DMS 273 treated with DMSO at 0.1 percent for 48 hours (cell line): ENCODE data around the gene PKP1.
A peak's percentile ranks its signal among the peaks of the same experiment; 100 is the strongest.

Experiments used
- DNase-seq: peaks from one replicate; lab custom pipeline; 2025; lab: John Stamatoyannopoulos, UW

The PKP1 gene

GRCh38 chr1:201329801-201330200, 46.5 kb downstream of the PKP1 start:
- DNase-seq = no peak

DNA sequence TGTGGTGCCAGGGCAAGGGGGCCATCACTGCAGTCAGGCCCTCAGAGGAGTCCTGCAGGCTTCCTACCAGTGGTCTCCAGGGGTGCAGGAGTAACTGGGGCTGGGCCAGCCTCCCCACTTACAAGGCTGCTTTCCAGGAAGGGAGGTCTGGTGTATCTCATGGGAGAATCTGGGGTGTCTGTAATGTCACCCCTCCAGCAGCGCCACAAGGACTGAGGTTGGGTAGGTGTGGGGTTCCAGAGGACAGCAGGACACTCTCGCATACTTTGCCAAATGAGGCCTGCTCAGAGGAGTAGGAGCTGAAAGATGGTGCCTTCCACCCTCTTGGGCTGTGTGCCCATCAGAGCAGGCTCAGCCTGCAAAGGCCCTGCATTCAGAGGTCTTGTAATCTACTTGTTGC, 47.2 kb downstream of the PKP1 start:
- no peak for DNase-seq

- no peak for DNase-seq
Measured at GRCh38 chr1:201331166-201331565, 47.9 kb downstream of the PKP1 start.

DNA sequence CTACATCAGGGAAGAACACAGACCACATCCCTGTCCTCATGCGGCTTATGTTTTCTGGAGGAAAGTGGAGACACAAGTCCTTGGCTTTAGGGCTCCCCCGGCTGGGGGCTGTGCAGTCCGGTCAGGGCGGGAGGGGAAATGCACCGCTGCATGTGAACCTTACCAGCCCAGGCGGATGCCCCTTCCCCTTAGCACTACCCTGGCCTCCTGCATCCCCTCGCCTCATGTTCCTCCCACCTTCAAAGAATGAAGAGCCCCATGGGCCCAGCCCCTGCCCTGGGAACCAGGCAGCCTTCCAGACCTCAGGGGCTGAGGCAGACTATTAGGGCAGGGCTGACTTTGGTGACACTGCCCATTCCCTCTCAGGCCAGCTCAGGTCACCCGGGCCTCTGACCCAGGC, 48.7 kb downstream of the PKP1 start:
- DNase-seq = no peak

DNA sequence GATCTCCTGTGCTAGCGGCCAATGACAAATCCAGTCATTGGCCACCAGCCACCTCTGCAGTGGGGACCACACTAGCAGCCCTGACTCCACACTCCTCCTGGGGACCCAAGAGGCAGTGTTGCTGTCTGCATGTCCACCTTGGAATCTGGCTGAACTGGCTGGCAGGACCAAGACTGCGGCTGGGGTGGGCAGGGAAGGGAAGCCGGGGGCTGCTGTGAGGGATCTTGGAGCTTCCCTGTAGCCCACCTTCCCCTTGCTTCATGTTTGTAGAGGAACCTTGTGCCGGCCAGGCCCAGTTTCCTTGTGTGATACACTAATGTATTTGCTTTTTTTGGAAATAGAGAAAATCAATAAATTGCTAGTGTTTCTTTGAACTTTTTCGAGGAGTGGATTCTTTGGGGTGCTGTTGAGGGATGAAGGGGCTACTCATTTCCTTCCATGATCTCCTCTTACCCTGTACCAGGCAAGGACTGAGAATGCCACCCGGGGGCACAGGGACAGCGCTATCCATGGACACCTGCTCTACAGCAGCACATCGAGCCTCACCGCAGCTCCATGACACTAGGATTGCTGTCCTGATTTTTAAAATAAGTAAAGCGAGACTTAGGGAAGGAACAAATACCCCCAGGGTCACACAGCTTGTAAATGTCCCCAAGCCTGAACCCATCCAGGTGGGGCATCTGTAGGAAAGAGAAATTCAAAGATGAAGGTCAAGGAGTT, 49.5 kb downstream of the PKP1 start:
- no peak for DNase-seq

GRCh38 chr1:201334325-201335173, 51.2 kb downstream of the PKP1 start:
- no peak for DNase-seq

DNA sequence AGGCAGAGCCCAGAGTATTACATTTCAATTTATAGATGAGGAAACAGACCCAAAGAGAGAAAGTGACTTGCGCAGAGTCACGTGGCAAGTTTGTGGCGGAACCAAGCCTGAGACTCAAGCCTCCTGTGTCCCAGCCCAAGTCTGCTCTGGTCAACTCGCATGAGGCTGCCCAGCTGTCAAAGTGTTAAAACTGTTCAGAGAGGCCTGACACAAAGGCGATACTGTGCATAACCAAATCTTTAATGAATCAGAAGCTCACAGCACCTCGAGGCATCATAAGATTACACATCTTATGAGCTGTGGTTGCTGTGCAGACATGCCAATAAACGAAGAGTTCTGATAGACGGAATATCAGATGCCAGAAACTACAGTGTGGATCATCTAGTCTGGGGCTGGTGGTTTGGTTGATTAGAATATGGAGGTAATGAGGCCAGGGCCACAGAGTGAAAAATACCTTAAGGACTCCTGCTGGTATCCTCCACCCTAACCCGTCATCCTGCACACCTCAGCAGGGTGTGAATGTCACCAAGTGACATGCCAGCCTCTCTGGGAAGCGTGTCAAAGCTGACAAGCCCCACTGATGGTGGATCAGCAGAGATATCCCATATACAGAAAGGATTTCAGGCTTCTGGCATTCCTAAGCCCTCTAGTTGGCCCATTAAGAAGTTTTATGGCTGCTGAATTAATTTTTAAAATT, 52.0 kb downstream of the PKP1 start:
- no peak for DNase-seq

DNA sequence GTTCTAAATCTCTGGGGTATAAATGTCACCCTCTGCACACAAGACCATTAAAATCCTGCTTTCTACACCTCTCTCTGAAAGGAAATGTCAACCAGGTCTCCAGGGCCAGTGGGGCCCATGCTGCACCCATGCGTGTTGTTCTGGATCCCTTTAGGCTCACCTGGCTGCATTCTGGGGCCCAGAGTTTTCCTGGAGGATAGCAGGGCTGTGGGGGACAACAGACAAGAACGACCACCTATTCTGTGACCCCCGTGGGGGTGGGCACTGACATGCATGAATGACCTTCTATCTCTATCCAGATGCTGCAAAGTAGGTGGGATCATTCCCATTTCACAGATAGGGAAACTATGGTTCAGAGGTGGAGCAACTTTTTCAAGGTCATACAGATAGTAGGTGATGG, 52.6 kb downstream of the PKP1 start:
- no peak for DNase-seq

DNA sequence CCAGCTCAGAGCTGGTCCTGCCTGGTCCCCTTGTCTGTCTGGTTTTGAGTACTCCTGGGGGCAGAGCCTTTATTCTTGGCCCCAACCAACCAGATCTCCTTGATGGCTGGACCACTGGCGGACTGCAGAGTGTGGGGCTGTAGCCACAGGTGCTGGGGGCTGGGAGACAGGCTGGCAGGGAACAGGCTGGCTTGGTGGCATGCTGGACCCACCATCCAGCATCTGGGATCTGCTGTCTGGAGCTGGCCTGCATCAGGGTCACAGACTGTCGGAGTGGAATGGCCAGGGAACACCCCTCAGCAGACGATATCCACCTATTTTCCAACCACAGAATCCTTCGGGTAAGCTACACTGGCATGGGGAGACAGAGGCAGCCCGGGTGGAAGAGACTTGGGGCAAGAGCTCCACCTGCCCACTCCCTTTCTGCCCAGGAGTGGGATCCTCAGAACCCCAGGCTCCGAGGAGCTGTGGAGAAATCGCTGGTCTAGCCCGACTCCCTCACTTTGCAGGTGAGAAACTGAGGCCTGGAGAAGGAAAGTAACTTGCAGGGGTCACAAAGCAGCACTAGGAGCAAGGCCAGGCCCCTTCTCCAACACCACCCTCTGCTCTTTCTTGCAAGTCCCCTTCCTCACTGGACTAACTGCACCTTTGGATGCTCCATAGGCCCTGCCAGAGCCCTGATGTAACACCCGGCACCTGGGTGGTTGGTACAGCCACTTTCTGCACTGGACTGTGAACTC, 53.6 kb downstream of the PKP1 start:
- DNase-seq = no peak

DNA sequence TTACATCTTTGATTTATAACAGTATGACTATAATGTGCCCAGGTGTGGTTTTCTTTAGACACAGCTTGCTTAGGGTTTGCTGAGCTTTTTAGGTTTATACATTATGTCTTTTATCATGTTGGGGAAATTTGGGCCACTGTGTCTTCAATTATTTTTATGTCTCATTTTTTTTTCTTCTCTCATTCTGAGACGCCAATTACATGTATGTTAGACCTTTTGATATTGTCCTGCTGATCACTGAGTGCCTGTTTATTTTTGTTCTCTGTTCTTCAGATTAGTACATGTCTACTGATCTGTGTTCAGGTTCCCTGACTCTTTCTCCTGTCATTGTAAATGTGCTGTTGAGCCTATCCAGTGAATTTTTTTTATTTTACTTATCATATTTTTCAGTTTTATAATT, 58.1 kb downstream of the PKP1 start:
- no peak for DNase-seq

DNA sequence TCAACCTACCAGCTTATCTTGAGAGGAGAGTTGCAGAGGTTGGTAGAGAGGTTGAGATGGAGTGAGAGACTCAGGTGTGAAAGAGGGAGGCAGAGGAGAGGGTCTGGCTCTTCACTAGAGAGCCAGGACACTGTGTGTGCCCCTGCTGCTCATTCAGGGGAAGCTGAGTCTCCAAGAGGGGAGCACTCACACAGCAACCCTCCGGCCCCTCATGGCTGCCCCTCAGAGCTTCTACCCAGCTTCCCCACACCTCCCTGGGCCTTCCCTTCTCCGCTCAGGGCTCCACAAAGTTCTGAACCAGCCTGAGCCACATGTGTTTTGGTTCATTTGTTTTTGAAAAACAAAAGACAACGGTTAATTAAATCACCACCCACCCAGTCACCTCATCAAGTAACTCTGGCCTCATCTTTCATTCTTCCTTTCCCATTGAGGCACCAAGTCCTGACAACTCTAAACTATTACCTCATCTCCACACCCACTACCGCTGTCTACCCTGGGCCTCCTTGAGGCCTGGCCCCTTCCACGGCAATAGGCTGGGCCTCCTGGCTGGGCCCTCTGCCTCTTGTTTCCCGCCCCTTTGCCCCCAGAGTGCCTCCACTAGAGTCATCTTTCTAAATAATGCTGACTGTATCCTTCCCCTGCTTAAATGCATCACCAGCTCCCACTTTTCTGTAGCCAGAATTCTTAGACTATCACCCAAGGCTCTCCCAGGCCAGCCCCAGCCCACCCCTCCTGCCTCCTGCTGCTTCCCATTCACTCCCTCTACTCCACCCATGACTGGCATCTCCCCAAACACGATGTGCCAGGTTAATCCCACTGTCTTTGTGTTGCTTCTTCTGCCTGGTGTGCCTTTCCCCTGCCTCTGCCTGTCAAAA, 61.1 kb downstream of the PKP1 start:
- DNase-seq = no peak

- no peak for DNase-seq
Measured at GRCh38 chr1:201345081-201345355, 61.7 kb downstream of the PKP1 start.

DNA sequence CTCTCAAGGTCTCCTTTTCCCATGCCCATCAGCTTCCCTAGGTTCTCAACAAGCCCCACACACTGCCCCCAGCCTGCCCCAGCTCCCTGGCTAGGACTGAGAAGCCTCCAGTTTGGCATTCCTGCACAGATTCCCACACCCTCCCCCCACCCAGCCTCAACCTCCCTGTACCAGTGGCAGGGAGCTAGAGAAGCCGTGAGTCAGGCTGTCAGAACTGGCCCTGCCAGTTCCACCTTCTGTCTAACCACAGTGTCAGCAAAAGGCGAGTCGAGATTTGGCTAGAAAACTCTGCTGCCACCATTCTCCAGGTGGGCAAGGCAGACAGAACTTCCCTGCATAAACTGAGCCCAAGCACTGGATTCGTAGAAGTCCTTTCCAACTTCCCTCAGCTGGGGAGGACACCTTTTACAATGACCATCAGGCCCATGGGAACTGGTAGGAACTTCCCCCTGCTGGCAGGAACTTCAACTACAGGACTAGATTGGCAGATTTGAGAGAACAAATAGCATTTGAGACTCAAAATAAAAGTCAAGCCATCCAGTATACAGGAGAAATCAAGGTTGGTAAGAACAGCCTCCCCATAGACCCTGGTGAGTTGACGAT, 63.1 kb downstream of the PKP1 start:
- DNase-seq = peak; percentile 2

GRCh38 chr1:201346987-201347386, 63.7 kb downstream of the PKP1 start:
- DNase-seq = no peak

DNA sequence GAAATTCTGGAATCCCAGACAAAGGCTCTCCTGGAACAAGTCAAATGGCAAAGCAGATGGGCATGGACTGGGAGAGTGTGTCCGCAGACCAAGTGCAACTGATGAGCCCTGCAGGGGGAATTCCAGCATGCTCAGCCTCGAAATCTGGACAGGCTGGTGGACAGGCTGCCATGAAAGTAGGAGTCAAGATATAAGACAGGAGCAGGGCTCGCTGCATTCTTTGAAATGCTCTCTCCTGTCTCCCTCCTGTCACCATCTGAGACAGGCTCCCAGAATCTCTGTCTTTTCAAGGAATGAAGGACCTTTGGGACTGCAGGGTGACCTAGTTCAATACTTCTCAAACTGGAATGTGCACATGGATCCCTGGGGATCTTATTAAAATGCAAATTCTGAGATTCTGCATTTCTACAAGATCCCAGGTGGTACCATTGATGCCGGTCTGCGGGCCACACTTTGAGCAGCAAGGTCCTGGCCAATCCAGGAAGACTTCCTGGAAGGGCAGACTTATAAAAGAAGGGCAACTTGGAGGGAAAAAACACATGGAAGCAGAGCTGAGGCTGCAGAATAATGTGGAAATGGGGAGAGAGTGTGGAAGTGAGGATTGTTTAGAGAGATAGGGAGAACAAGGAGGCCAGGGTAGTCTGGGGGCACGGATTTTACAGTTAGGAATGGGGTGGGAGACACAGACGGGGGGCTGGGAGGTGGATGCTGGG, 64.3 kb downstream of the PKP1 start:
- peak; percentile 3 for DNase-seq

GRCh38 chr1:201348211-201348566, 64.9 kb downstream of the PKP1 start:
- no peak for DNase-seq

DNA sequence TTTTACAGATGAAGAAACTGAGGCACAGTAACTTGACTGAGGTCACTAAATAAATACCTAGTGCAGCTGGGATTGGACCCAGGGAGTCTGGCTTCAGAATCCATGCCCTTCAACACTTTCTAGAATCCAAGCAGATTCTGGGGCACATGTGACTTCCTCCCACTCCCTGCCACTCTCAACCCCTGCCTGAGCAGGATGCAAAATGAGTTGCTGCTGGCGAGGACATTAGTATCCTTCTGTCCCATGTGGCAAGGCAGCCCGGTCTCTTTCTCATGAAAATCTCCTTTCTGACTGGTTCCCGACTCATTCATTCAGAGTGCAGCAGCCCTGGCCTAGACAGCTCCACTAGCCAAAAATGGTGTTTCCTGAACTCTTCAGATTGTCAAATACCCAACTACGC, 65.8 kb downstream of the PKP1 start:
- no peak for DNase-seq

DNA sequence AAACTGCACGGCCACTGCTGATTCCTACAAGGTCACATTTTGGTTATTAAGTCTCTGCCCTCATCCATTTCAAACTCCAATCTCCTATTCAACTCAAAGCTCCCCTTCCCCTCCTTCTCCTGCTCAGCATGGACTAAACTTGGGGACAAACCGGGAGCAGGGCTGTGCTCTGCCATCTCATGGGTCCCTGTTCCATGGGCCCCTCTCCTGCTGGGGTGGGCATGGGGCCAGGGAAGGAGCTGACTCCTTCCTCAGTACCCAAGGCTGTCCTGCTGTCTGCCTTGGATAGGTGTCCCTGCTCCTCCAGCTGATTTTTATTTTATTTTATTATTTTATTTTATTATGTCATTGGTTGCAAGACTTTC, 67.0 kb downstream of the PKP1 start:
- DNase-seq = no peak

GRCh38 chr1:201350884-201351283, 67.6 kb downstream of the PKP1 start:
- DNase-seq = no peak

DNA sequence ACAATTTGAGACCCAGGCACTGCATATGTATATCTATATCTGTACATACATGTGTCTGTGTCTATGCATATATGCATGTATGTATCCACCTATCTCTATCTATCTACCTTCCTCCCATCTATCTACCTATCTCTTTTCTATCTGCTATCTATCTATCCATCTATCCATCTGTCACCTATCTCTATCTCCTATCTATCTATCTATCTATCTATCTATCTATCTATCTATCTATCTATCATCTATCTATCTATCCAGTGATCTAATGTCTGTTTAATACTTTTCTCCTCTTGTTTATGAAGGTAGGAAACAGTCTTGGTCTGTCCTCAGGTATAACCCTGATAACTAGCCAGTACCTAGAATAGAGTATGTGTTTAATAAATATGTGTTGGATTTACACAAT, 68.3 kb downstream of the PKP1 start:
- no peak for DNase-seq
